HEK293T (cell line): ENCODE data around the gene SCAF8.

Experiments used
- CTCF ChIA-PET: fragments of 350-600 bp; formaldehyde crosslinking; extraction: SDS; loops from one replicate; lab custom pipeline; 2021; ENCODE audit warnings: antibody characterized with exemption, inconsistent platforms; lab: Yijun Ruan, JAX
- POLR2A ChIA-PET: fragments of 350-600 bp; formaldehyde crosslinking; extraction: SDS; loops from one replicate; lab custom pipeline; 2020; ENCODE audit warnings: antibody characterized with exemption, inconsistent platforms; lab: Yijun Ruan, JAX
- DNase-seq: peaks from one replicate; pipeline ENCODE4 v3.0.0; 2012; ENCODE audit warnings: mixed read lengths; ENCODE audit errors: extremely low spot score
- ARNT ChIP-seq: fragments of 450-650 bp; IDR thresholded peaks from 2 replicates; pipeline ENCODE4 v1.6.1; 2017; ENCODE audit warnings: mild to moderate bottlenecking
- BHLHE40 ChIP-seq: fragments of 450-650 bp; IDR thresholded peaks from 2 replicates; pipeline ENCODE4 v1.6.1; 2016; ENCODE audit warnings: mild to moderate bottlenecking, moderate library complexity, borderline replicate concordance
- CTBP1 ChIP-seq: fragments of 450-650 bp; IDR thresholded peaks from 2 replicates; pipeline ENCODE4 v1.6.1; 2016; ENCODE audit warnings: borderline replicate concordance
- ELF4 ChIP-seq: fragments of 450-650 bp; IDR thresholded peaks from 2 replicates; pipeline ENCODE4 v1.6.1; 2017; ENCODE audit warnings: antibody characterized with exemption
- FOXA1 ChIP-seq: fragments of 450-650 bp; IDR thresholded peaks from 2 replicates; pipeline ENCODE4 v1.6.1; 2016; ENCODE audit warnings: mild to moderate bottlenecking
- FOXK2 ChIP-seq: fragments of 450-650 bp; IDR thresholded peaks from 2 replicates; pipeline ENCODE4 v1.6.1; 2016; ENCODE audit warnings: mild to moderate bottlenecking
- FOXM1 ChIP-seq: fragments of 450-650 bp; IDR thresholded peaks from 2 replicates; pipeline ENCODE4 v1.6.1; 2017; ENCODE audit warnings: mild to moderate bottlenecking, borderline replicate concordance
- HDGF ChIP-seq: fragments of 450-650 bp; IDR thresholded peaks from 2 replicates; pipeline ENCODE4 v1.6.1; 2017; ENCODE audit warnings: antibody characterized with exemption, borderline replicate concordance
- L3MBTL2 ChIP-seq: fragments of 450-650 bp; conservative IDR thresholded peaks from 2 replicates; pipeline ENCODE4 v1.6.1; 2016; ENCODE audit warnings: mild to moderate bottlenecking
- LEF1 ChIP-seq: fragments of 450-650 bp; IDR thresholded peaks from 2 replicates; pipeline ENCODE4 v1.6.1; 2017; ENCODE audit warnings: mild to moderate bottlenecking, borderline replicate concordance
- NFRKB ChIP-seq: fragments of 450-650 bp; IDR thresholded peaks from 2 replicates; pipeline ENCODE4 v1.6.1; 2016; ENCODE audit warnings: mild to moderate bottlenecking, moderate library complexity
- PKNOX1 ChIP-seq: fragments of 450-650 bp; IDR thresholded peaks from 2 replicates; pipeline ENCODE4 v1.6.1; 2016
- SP1 ChIP-seq: fragments of 450-650 bp; IDR thresholded peaks from 2 replicates; pipeline ENCODE4 v1.6.1; 2017
- SUZ12 ChIP-seq: fragments of 450-650 bp; IDR thresholded peaks from 2 replicates; pipeline ENCODE4 v1.6.1; 2016; ENCODE audit warnings: mild to moderate bottlenecking
- TARDBP ChIP-seq: fragments of 450-650 bp; IDR thresholded peaks from 2 replicates; pipeline ENCODE4 v1.6.1; 2016
- ZNF384 ChIP-seq: fragments of 450-650 bp; IDR thresholded peaks from 2 replicates; pipeline ENCODE4 v1.6.1; 2016

The SCAF8 gene

GRCh38 chr6:154752022-154752421, 18.8 kb downstream of the SCAF8 start:
- CTCF ChIA-PET = interaction anchor here (0.7 kb wide), 1 partner anchor 10 kb away, joined by 3 read pairs; no protein-coding TSS in a partner anchor
- POLR2A ChIA-PET = no interaction called here
- DNase-seq = no peak
- TF ChIP-seq TARDBP (no peak), HDGF (no peak), ELF4 (no peak), FOXM1 (no peak), L3MBTL2 (no peak), FOXK2 (no peak), ZNF384 (no peak), BHLHE40 (no peak), PKNOX1 (no peak)

- POLR2A ChIA-PET = no interaction called here
- TF ChIP-seq FOXM1 = no peak
- no peak for TF ChIP-seq CTBP1
- TF ChIP-seq PKNOX1 = peak; percentile 92
- DNase-seq = no peak
- CTCF ChIA-PET = no interaction called here
Observed at GRCh38 chr6:154754152-154754551, 20.9 kb downstream of the SCAF8 start.

GRCh38 chr6:154757352-154758050, 24.3 kb downstream of the SCAF8 start:
- CTCF ChIA-PET = interaction anchor here (0.6 kb wide), 1 partner anchor 16 kb away, joined by 3 read pairs; no protein-coding TSS in a partner anchor
- no peak for TF ChIP-seq FOXK2
- TF ChIP-seq SUZ12 = no peak
- TF ChIP-seq PKNOX1 = no peak
- TF ChIP-seq NFRKB = no peak
- TF ChIP-seq BHLHE40 = no peak
- TF ChIP-seq L3MBTL2 = no peak
- TF ChIP-seq ZNF384 = peak; percentile 63
- POLR2A ChIA-PET = interaction anchor here (1.0 to 1.2 kb wide), 2 partner anchors 11 to 23 kb away, joined by 3 read pairs; no protein-coding TSS in a partner anchor
- no peak for DNase-seq

- ChIA-PET CTCF (no interaction called here), POLR2A (no interaction called here)
- no peak for DNase-seq
- no peak for TF ChIP-seq FOXM1
- TF ChIP-seq TARDBP = no peak
- no peak for TF ChIP-seq SP1
- TF ChIP-seq CTBP1 = no peak
- no peak for TF ChIP-seq HDGF
- no peak for TF ChIP-seq PKNOX1
- no peak for TF ChIP-seq ELF4
- no peak for TF ChIP-seq ZNF384
- TF ChIP-seq BHLHE40 = no peak
- TF ChIP-seq NFRKB = no peak
- no peak for TF ChIP-seq SUZ12
- no peak for TF ChIP-seq LEF1
- TF ChIP-seq FOXK2 = no peak
- no peak for TF ChIP-seq ARNT
- no peak for TF ChIP-seq FOXA1
- TF ChIP-seq L3MBTL2 = no peak
Observed at GRCh38 chr6:154758125-154758524, 24.9 kb downstream of the SCAF8 start.

- TF ChIP-seq CTBP1 (no peak), ARNT (no peak), FOXM1 (no peak), TARDBP (no peak), BHLHE40 (no peak), PKNOX1 (no peak), ZNF384 (no peak), L3MBTL2 (no peak), SUZ12 (no peak), NFRKB (no peak), HDGF (no peak), LEF1 (no peak), SP1 (no peak), FOXK2 (no peak), ELF4 (no peak), FOXA1 (no peak)
- DNase-seq = no peak
- CTCF ChIA-PET = no interaction called here
- POLR2A ChIA-PET = no interaction called here
Observed at GRCh38 chr6:154763650-154764049, 30.4 kb downstream of the SCAF8 start.
